NCI-H146 treated with DMSO at 0.1 percent for 48 hours (cell line): ENCODE measurements around the gene ARHGAP22.

Source experiments
- DNase-seq: peaks from one replicate; lab custom pipeline; 2025; ENCODE audit not compliant: unreplicated experiment; lab: John Stamatoyannopoulos, UW

Gene ARHGAP22

DNA sequence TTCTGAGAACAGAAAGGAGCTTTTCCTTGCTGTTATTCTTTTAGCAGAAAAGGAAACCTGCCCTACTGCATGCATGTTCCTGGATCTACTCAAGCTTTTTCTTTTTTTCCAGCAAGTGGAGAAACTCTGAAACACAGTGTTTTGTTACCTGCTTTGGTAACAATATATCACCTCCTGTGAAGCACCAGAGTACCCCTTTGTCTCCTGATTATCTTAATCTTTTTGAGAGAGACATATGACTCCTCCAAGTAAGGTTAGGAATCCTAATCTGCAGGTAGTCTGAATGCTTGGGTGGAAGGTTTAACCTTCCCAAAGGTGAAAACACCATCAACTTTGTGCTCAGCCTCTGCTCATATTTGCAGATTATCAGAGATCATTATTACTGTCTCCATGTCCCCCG lies 205.3 kb downstream of the ARHGAP22 start:
- DNase-seq, result no peak

DNA sequence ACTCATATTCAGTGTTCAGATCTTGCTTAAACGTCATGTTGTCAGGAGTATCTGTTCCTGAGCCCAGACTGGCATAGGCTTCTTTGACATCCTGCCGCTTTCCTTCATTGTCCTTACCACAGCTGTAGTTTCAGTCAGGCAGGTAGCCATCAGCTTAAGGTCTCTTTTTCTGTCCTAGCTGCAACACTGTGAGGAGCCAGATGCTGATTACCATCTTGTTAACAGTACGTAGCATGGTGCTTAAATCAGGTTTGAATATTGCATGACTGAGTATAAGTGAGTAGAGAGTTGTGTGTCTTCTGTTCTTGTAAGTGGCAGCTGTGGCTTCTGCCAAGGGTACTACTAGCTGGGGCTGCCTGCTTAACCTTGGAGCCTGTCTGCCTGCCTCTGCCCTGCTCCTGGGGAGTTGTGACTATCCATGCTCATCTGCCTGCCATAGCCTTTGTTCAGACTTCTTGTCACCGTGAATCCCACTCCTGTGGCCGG lies 205.8 kb downstream of the ARHGAP22 start:
- no peak for DNase-seq

DNA sequence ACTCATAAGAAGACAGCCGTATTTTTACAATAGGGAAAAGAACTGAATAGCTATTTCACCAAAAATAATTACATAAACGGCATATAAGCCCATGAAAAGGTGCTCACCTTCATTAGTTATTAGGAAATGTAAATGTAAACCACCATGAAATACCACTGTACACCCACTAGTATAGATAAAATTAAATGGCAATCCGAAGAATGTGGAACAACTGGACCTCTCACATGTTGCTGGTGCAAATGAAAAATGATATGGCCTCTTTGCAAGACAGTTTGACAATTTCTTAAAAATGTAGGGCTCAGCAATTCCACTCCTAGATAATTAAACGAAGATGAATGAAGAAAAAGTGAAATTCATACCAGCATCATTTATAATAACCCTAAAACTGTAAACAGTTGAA lies 206.6 kb downstream of the ARHGAP22 start:
- DNase-seq, result no peak
